HG03025 (cell line): Measurements from ENCODE around the gene MIEF1.
"Not testable (repeated sequence)": the region's sequence is repeated elsewhere in the genome, so short reads cannot be mapped to it uniquely, and the experiment has no call there.

Source experiments
- ATAC-seq: cut with Tn5 transposase; IDR thresholded peaks from one replicate; pipeline ENCODE4 v1.9.1; 2021; ENCODE audit warnings: mild to moderate bottlenecking, moderate library complexity; ENCODE audit not compliant: unreplicated experiment, low FRiP score

Gene MIEF1

GRCh38 chr22:39511226-39511625, 9.1 kb downstream of the MIEF1 start:
- ATAC-seq = no peak

- no peak for ATAC-seq
Measured at GRCh38 chr22:39512026-39512425, 9.9 kb downstream of the MIEF1 start.

GRCh38 chr22:39513791-39514190, 11.7 kb downstream of the MIEF1 start:
- ATAC-seq = no peak

DNA sequence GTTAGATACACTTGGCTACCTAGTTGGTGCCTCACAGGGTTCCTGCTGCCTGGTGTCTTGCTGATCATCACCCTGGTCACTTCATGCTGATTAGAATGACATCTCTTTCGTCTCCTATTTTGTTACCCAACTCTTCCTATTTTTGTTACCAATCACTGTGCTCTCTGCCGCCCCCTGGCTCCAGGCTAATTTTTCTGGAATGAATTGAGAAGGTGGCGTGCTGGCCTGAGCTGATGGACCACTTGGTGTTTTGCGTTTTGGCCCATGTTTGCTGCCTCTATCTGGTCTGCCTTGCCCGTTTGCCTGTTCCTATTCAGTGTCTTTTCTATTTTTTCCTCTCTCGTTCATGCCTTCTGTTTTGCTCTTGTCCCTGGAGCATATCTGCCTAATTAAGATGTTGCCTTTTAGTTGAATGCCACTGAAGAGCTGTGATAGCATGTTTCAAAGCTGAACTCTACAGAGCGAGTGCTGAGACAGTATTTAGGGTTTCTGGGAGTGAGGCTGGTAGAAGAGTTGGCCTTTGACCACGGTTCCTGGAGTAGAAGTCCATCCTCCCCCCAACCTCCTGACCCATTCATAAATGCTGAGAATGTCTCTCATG, 12.4 kb downstream of the MIEF1 start:
- no peak for ATAC-seq

- ATAC-seq = no peak
Measured at GRCh38 chr22:39515266-39516050, 13.4 kb downstream of the MIEF1 start.

- no peak for ATAC-seq
Measured at GRCh38 chr22:39517470-39517869, 15.4 kb downstream of the MIEF1 start.

DNA sequence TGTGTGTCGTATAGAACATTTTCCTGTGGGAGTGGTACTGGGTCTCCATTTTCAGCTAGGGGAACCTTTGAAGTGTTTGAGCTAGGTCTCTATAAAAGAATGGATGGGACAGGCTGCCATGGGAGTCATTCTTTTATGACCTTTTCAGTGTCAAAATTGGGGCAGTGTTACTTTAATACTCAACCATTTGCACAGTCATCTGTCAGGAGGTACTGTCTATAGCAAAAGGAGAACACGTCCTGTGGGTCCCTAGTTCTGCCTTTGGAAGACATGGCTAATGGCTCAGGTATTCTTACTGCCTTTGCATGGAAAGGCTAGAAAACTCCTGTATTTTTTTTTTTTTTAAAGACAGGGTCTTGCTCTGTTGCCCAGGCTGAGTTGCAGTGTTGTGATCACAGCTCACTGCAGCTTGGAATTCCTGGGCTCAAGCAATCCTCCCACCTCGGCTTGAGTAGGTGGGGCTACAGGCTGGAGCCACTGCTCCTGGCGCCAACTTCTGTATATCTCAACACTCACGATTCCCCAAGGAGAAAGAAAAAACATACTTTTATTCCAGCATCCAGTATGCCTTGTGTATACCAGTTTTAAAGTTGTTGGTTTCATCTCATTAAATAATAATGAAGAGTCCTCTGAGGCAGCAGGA, 16.2 kb downstream of the MIEF1 start:
- ATAC-seq = no peak

DNA sequence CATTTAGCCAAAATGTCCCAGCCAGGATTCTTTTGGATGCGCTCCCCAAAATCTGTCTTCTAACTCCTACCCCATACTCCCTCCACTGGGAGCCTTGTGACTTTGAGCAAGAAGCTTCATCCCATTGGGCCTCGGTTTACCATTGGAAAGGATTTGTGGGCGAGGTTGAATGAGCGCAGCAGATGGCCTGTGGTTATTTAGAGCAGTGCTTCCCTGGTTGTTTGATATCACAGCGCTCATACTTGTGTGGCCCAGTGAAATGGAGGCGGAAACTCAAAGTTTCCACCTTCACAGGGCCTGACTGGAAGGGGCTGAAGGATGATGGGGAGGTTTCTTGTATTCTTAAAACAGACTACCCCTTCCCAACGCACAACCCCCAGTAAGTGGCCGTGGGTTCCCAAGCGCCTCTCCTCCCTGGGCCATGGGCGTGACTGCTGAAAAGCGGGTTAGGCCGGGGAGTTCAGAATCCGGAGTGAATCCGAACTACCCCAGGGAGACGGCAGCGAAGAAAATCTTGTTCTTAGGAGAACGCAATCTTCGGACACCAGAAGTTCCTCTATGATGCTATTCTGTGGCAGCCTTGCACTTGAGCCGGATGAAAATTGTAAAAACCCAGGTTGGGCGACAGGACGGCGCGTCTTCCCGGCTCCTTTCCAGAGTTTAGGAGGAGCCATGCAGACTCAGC, 17.0 kb downstream of the MIEF1 start:
- no peak for ATAC-seq

GRCh38 chr22:39519681-39520225, 17.7 kb downstream of the MIEF1 start:
- ATAC-seq = peak; percentile 59

GRCh38 chr22:39520226-39521105, 18.4 kb downstream of the MIEF1 start, which contains the start of gene ATF4:
ATF4 (plus strand) TSS chr22:39520562; CDS start chr22:39521446, 884 bp downstream.
- ATAC-seq = peak; percentile 38

GRCh38 chr22:39521106-39521885, 19.2 kb downstream of the MIEF1 start:
- peak; percentile 9 for ATAC-seq

DNA sequence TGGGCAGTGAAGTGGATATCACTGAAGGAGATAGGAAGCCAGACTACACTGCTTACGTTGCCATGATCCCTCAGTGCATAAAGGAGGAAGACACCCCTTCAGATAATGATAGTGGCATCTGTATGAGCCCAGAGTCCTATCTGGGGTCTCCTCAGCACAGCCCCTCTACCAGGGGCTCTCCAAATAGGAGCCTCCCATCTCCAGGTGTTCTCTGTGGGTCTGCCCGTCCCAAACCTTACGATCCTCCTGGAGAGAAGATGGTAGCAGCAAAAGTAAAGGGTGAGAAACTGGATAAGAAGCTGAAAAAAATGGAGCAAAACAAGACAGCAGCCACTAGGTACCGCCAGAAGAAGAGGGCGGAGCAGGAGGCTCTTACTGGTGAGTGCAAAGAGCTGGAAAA, 20.0 kb downstream of the MIEF1 start:
- not testable (repeated sequence) for ATAC-seq

DNA sequence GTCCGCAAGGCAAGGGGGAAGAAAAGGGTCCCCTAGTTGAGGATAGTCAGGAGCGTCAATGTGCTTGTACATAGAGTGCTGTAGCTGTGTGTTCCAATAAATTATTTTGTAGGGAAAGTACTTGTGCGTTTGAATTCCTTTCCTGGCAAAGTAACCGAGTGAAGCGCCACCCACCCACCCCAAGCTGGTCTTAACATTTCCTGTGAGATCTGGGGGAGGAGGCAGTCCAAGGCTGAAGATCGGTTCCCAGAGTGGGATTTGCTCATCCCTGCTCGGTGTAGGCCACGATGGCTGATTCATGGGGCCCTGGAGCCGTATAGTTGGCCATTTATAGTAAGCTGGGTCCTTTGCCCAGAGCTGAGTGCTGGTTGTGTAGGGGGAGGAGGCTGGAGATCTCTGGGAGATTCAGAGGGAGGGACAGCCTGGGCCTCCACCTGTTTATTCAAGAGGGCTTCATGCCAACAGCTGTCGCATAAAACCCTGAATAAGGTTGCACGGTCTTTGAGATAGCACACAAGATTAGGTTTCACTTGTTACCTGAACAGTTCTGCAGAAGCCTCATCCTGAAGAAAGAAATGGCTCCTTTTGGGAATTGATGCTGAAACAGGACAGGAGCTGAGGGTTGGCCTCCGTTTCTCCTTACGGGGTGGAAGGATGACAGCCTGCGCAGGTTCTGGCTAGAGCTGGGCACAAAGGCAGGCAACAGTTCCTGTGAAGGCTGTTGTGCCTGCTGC, 20.6 kb downstream of the MIEF1 start:
- ATAC-seq = no peak

- no peak for ATAC-seq
Measured at GRCh38 chr22:39524089-39524752, 22.1 kb downstream of the MIEF1 start.

DNA sequence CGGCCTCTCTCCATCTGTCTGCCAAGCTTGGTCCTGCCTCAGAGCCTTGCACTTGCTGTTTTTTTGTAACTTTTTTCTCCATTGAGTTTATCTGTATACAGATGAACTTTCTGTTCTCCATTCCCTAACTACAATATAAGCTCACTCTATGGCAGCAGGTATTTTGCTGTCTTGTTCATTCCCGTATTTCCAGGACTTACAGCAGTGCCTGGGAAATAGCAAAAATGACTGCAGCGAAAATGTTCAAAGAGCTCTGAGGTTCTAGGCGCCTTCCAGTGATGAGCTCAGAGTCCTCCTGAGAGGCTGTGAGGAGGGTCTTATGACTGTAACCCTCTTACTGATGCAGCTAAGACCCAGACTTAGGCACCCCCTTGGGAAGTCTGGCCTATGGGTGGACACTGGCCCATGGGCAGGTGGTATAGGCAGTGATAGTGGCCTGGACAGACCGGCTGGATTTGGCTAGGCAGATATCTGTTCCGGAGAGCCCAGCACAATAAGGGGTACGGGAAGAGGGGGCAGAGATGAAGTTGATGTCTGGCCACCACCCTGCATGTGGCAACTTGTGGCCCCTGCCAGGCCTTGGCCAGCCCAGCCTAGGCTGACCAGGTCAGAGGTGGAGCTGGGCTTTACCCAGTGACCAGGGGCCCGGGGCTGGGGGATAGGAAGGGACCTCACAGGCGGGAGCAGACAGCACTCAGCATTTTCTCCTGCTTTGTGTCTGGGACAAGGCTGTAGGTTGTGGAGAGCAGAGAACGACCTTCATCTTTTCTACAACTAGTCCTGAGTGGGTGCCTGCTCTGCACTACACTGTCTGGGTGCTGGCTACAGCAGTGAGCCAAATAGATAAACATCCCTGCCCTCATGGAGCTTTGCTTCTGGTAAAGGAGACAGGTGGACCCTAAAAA, 22.9 kb downstream of the MIEF1 start:
- ATAC-seq = no peak

GRCh38 chr22:39525658-39525975, 23.5 kb downstream of the MIEF1 start:
- no peak for ATAC-seq

DNA sequence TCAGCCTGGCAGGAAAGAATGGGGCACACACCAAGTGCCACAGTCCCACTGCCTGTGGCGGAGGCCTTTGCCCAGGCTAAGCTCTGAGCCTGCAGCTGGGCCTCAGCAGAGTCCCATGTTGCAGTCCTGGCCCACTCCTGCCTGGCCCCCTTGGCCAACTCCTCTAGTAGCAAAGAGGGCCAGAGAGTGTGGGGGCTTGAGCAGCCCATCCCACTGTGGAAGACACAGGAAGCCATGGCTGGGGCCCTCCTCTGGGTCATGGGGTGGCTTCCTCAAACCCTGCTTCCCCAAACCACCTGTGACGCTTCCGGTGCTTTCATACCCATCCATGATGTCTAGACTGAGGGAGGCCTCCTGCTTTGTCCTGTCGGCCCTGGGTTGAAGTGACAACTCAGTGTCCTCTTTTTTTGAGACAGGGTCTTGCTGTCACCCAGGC, 24.7 kb downstream of the MIEF1 start:
- no peak for ATAC-seq
